ENCODE data around the gene PTPN7. TPM values are rescaled to one million over a fixed set of nuclear protein-coding genes. Genes with fewer than 3 reads are reported as not detected.

PTPN7 gene
- total RNA-seq, 1 donor from 2014 or later: 0.44 TPM

DNA sequence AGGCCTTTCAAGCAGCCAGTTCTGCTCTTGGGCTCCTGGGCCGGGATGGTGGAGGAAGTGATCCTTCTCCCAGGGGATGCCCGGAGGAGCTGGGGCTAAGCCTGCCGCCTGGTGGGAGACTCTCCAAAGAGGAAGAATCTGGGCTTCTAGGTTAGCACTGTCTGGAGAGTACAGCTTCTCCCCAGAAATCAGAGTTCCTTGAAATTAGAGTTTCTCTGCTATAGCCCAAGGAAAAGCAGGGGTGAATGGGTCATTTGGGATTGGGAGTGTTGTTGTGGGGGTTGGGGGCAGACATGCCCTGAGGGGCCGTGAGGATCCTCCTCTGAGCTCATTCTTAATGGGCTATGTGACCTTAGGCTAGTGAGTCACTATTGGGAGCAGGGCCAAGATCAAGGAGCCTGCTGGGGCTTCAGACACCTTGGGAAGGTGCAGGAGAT, 39.7 kb upstream of the PTPN7 start:
- intact Hi-C loops (cut with micrococcal nuclease): no loop called here
- Histone ChIP-seq H3K27ac (replicated peaks) (peak overlapping the region; percentile 83), H3K9me3 (replicated peaks) (no peaks in the 10 kb centered on the region), H3K27me3 (ENCODE audit: low read depth) (peaks cover 17% of the 10 kb centered on the region), H3K4me3 (no peak overlapping the region), H3K4me1 (peaks cover 44% of the 10 kb centered on the region), H3K36me3 (no peaks in the 10 kb centered on the region)
- no peak for DNase-seq
- TF ChIP-seq, protein P1, sequence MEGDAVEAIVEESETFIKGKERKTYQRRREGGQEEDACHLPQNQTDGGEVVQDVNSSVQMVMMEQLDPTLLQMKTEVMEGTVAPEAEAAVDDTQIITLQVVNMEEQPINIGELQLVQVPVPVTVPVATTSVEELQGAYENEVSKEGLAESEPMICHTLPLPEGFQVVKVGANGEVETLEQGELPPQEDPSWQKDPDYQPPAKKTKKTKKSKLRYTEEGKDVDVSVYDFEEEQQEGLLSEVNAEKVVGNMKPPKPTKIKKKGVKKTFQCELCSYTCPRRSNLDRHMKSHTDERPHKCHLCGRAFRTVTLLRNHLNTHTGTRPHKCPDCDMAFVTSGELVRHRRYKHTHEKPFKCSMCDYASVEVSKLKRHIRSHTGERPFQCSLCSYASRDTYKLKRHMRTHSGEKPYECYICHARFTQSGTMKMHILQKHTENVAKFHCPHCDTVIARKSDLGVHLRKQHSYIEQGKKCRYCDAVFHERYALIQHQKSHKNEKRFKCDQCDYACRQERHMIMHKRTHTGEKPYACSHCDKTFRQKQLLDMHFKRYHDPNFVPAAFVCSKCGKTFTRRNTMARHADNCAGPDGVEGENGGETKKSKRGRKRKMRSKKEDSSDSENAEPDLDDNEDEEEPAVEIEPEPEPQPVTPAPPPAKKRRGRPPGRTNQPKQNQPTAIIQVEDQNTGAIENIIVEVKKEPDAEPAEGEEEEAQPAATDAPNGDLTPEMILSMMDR (IDR thresholded peaks at IDR 0.05; ENCODE audit: borderline replicate concordance): no peak

DNA sequence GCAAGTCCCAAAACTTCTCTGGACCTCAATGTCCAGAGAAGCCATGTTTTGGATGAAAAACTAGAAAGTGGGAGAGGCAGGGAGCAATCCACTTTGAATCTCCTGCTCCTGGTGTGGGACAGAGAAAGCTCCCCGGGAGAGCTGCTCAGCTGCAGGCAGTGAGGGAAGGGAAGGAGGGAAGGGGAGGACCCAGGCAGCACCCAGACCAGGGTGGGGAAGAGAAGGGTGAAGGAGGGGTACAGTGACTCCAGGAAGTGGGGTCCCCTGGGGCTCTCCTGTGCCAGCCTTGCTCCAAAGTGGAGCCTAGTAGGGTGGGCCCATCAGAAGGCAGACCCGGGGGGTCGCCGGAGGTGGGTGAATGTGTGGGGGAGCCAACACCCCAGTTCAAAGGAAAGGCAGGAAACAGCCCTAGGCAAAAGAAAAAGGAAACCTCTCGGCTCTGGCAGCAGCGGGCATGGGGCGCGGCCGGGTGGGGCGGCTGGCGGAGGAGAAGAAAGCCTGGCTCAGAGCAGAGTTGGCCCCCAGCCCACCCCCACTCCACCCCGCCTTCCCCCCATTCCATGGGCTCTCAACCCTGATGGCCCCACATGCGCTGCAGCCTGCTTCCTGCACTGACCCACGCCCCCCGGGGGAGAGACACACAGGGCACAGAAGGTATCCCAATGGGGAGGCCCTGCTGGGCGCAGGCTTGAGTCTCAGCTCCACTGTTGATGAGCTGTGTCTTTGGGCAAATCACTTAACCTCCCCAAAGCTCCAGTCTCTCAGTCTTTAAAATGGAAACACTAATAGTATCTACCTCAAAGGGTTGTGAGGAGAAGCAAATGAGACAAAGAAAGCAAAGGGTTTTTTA, 38.9 kb upstream of the PTPN7 start:
- H3K27ac ChIP-seq (replicated peaks): peak overlapping the region; percentile 83
- no peaks in the 10 kb centered on the region for H3K9me3 ChIP-seq (replicated peaks)
- no peak for DNase-seq
- H3K4me3 ChIP-seq: no peak overlapping the region
- intact Hi-C loops (cut with micrococcal nuclease): no loop called here
- TF ChIP-seq, protein P1 (IDR thresholded peaks at IDR 0.05; ENCODE audit: borderline replicate concordance): no peak
- peaks cover 24% of the 10 kb centered on the region for H3K27me3 ChIP-seq (ENCODE audit: low read depth)
- no peaks in the 10 kb centered on the region for H3K36me3 ChIP-seq
- H3K4me1 ChIP-seq: peaks cover 44% of the 10 kb centered on the region

DNA sequence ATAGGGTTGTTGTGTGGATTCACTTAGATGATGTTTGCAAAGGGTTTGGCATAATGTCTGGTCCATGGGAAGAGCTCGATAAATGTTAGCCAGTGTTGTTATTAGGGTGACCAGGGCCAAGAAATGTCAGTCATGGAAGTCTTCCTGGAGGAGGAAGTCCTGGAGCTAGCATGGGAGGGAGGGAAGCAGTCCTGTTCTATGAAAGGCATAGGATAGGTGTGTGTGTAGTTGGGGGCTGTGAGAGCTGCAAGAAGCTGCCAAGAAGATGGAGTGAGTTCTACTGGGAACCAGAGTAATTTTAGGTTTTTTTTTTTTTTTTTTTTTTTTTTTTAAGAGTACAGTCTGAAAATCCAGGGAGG, 37.9 kb upstream of the PTPN7 start:
- no peaks in the 10 kb centered on the region for H3K9me3 ChIP-seq (replicated peaks)
- H3K27ac ChIP-seq (replicated peaks): no peak overlapping the region
- TF ChIP-seq, protein P1 (IDR thresholded peaks at IDR 0.05; ENCODE audit: borderline replicate concordance): no peak
- H3K4me1 ChIP-seq: peaks cover 52% of the 10 kb centered on the region
- DNase-seq: no peak
- H3K27me3 ChIP-seq (ENCODE audit: low read depth): peaks cover 33% of the 10 kb centered on the region
- no peak overlapping the region for H3K4me3 ChIP-seq
- intact Hi-C loops (cut with micrococcal nuclease): no loop called here
- no peaks in the 10 kb centered on the region for H3K36me3 ChIP-seq

DNA sequence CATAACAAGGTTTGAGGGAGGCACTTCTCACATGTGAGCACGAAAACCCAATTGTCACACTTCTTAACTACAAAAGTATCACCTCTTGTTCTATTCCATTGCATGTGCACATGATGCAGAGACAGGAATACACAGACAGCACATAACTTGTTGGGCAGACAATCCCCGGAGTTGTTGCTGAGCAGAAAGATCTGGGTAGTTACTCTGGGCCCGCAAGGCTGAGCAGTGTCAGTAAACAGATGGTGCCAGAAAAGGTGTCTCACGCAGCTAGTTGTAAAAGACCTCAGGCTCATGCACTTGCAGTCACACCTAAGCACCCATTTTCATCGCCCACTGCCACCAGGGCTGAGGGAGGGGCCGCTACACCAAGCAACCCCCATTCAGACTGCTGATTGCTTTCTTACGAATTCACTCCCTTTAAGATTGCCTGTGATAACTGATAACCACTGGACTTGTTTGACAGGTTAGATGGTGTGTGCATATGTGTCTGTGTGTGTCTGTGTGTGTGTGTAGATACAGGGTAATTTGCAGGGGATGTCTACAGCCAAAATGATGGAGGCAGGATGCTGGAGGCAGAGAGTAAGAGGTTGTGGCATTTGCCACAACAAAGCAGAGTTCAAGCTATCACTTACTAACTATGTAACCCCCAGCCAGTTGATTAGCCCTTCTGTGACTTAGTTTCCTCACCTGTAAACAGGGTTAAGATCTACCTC, 37.4 kb upstream of the PTPN7 start:
- Histone ChIP-seq H3K27me3 (ENCODE audit: low read depth) (peaks cover 39% of the 10 kb centered on the region), H3K27ac (replicated peaks) (no peak overlapping the region), H3K4me1 (peaks cover 52% of the 10 kb centered on the region), H3K9me3 (replicated peaks) (no peaks in the 10 kb centered on the region), H3K36me3 (no peaks in the 10 kb centered on the region), H3K4me3 (no peak overlapping the region)
- TF ChIP-seq, protein P1 (IDR thresholded peaks at IDR 0.05; ENCODE audit: borderline replicate concordance): no peak
- DNase-seq: no peak
- intact Hi-C loops (cut with micrococcal nuclease): no loop called here

DNA sequence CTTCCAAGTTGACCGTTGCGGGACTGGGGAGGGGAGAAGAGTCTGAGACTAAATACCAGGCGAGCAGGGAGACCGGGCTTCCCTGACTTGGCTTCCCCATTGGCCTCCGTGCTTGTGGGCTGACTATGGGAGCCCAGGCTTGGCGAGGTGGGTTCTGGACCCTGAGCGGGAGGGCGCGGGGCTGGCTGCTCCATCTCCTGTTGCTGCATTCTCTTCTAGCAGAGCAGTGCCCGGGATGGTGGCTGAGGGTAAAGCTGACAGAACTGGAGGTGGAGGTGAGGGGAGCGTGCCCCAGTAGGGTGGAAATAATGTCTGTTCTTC, 33.9 kb upstream of the PTPN7 start:
- no peaks in the 10 kb centered on the region for H3K9me3 ChIP-seq (replicated peaks)
- H3K4me3 ChIP-seq: peak overlapping the region; percentile 54
- no peaks in the 10 kb centered on the region for H3K36me3 ChIP-seq
- intact Hi-C loops (cut with micrococcal nuclease): no loop called here
- H3K27ac ChIP-seq (replicated peaks): no peak overlapping the region
- peaks cover 20% of the 10 kb centered on the region for H3K4me1 ChIP-seq
- H3K27me3 ChIP-seq (ENCODE audit: low read depth): peaks cover 42% of the 10 kb centered on the region
- TF ChIP-seq, protein P1 (IDR thresholded peaks at IDR 0.05; ENCODE audit: borderline replicate concordance): no peak
- no peak for DNase-seq
